Hair follicular keratinocyte (primary cell): ENCODE measurements around the gene GPX4. TPM values are rescaled to one million over a fixed set of nuclear protein-coding genes. Genes with fewer than 3 reads are reported as not detected.

Experiments used
- total RNA-seq: library from RNA; depleted of rRNA; stranded (reverse); fragments of >200 nt; gene quantifications from 2 replicates; pipeline ENCODE4 v1.2.3, GENCODE V29; 2015

The GPX4 gene, protein sequence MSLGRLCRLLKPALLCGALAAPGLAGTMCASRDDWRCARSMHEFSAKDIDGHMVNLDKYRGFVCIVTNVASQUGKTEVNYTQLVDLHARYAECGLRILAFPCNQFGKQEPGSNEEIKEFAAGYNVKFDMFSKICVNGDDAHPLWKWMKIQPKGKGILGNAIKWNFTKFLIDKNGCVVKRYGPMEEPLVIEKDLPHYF
- 302 and 333 TPM in 2 replicates for total RNA-seq

DNA sequence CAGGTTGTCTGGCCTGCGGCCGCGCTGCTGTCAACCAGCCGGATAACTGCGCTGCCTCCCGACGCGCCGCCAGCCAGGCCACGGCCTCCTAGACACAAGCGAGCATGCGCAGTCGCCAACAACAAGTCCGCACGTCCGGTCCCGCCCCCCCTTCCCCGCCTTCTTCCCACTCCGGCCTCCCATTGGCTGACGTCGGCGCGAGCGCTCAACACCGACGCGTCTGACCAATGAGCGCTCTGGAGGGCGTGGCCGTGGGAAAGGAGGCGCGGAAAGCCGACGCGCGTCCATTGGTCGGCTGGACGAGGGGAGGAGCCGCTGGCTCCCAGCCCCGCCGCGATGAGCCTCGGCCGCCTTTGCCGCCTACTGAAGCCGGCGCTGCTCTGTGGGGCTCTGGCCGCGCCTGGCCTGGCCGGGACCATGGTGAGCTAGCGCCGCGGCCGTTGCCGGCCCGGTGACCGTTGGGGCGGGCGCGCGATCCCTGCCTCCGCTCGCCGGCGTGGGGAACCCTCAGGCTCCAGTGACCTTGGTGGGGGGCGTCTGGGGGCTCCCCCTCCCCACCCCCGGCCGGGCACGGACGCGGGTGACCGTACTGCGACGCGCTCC lies at the start of gene GPX4:
Gene GPX4 (plus strand): TSS at position 287 of the 603 bp plus-strand sequence. CDS start 50 bp downstream, at position 337.

DNA sequence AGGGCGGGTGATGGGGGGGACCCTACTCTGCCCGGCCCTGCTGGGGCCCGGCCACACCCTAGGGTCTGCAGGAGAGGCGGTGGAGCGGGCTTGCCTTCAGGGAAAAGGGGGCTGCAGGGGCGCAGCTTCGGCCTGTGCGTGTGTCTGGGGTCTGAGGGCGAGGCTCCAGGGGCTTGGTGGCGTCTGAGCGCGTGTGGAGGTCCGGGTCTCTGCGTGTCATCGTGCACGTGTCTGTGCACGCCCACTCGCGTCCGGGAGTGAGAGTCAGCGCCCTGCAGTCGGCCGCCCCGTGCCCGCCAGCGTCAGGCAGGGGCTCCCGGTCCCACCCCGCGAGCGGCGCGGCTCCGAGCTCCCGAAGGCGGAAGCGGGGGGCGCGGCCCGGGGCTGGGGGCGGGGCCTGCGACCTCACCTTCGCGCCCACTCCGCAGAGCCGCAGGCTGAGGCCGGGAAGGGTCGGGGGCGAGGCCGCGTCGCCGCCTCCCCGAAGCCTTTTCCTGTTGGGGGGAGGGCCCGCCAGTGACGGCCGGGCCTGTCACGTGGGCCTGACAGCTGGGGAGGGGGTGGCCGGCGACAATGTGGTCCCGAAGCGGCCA lies 37.0 kb upstream of the GPX4 start, which contains the start of gene ARHGAP45:
Gene ARHGAP45 (plus strand): TSS at position 420 of the 593 bp plus-strand sequence. CDS start 239 bp downstream, outside the sequence.

DNA sequence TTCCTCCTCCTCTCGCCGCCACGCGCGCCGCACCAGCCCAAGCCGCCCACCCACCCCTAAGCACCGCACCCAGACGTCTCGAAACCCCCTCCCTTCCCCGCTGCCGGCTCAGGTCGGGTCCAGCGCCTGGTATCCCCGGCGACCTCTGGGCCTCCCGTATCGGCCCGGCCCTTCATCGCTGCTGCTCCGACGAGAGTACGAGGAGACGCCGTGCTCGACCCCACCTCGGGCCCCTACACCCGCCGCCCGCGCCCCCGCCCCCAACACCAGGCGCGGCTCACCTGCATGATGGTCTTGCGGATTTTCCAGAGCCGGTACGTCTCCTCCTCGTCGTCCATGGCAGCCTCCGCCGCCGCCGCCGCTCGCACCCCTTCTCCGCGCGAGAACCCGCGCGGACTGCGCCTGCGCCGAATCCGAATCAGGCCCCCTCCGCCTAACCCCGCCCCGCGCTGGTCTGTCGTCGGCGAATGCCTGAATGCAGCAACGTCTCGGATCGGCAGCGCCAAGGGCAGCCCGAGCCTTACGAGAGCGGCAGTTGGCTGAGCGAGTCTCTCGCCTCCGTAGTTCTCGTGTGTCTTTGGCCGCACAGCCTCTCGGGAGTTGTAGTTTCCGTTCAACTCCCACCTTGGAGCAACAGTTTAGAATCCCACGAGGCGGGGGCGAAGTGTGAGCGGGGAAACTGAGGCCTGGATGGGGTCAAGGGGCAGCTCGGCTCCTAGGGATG lies 8.7 kb upstream of the GPX4 start, which contains the start of gene POLR2E:
Gene POLR2E (minus strand): TSS at position 398 of the 724 bp plus-strand sequence. CDS start 60 bp downstream, at position 338.

Other genes starting within 250 kb of the GPX4 start
- gene CFD, start 244.3 kb upstream of the GPX4 start, total RNA-seq = 0.55 TPM in 1 of 2 replicates, not detected in the other
- gene MED16, start 210.8 kb upstream of the GPX4 start, total RNA-seq = 33.8 and 34.7 TPM in 2 replicates
- not detected in 2 replicates for gene RNU6-9, start 210.5 kb upstream of the GPX4 start, total RNA-seq
- gene R3HDM4, start 190.8 kb upstream of the GPX4 start, total RNA-seq = 60.8 and 91.1 TPM in 2 replicates
- not detected in 2 replicates for gene KISS1R, start 186.7 kb upstream of the GPX4 start, total RNA-seq
- 4.5 and 4.8 TPM in 2 replicates for gene ARID3A, start 178.0 kb upstream of the GPX4 start, total RNA-seq
- 68.2 and 87.6 TPM in 2 replicates for gene WDR18, start 119.6 kb upstream of the GPX4 start, total RNA-seq
- 0.95 and 2.3 TPM in 2 replicates for gene GRIN3B, start 103.6 kb upstream of the GPX4 start, total RNA-seq
- gene TMEM259, start 82.9 kb upstream of the GPX4 start, total RNA-seq = 142 and 147 TPM in 2 replicates
- not detected in 2 replicates for gene RNU6-2, start 82.5 kb upstream of the GPX4 start, total RNA-seq
- 239 and 254 TPM in 2 replicates for gene CNN2, start 77.4 kb upstream of the GPX4 start, total RNA-seq
- gene ABCA7, start 63.9 kb upstream of the GPX4 start, total RNA-seq = 14.0 and 24.3 TPM in 2 replicates
- 3.2 and 5.4 TPM in 2 replicates for gene ARHGAP45, start 36.8 kb upstream of the GPX4 start, total RNA-seq
- gene POLR2E, start 8.6 kb upstream of the GPX4 start, total RNA-seq = 125 and 242 TPM in 2 replicates
- gene SBNO2, start 70.3 kb downstream of the GPX4 start, total RNA-seq = 47.8 and 61.4 TPM in 2 replicates
- gene STK11, start 101.8 kb downstream of the GPX4 start, total RNA-seq = 70.8 and 101 TPM in 2 replicates
- 2.8 and 6.2 TPM in 2 replicates for gene CBARP, start 134.0 kb downstream of the GPX4 start, total RNA-seq
- 90.0 and 106 TPM in 2 replicates for gene ATP5F1D, start 137.8 kb downstream of the GPX4 start, total RNA-seq
- gene MIDN, start 144.6 kb downstream of the GPX4 start, total RNA-seq = 17.1 and 30.5 TPM in 2 replicates
- 166 and 172 TPM in 2 replicates for gene CIRBP, start 165.3 kb downstream of the GPX4 start, total RNA-seq
- 65.4 and 81.1 TPM in 2 replicates for gene FAM174C, start 171.5 kb downstream of the GPX4 start, total RNA-seq
- gene EFNA2, start 181.9 kb downstream of the GPX4 start, total RNA-seq = not detected in 2 replicates